Retinal pigment epithelial cell (primary cell): ENCODE data around the gene CDK16.

ENCODE experiments used
- DNase-seq: peaks from one replicate; pipeline ENCODE4 v3.0.0-alpha.2; 2010; ENCODE audit warnings: low read depth
- H3K4me3 ChIP-seq: 2 replicates; pipeline ENCODE4 v1.5.1; 2011; ENCODE audit warnings: mild to moderate bottlenecking, low read length, control low read depth, moderate library complexity
- TF ChIP-seq, protein P1 (sequence below): conservative IDR thresholded peaks from 2 replicates; pipeline ENCODE4 v1.5.1; 2011; ENCODE audit warnings: low read depth, low read length, control low read depth, inconsistent platforms

Gene CDK16

DNA sequence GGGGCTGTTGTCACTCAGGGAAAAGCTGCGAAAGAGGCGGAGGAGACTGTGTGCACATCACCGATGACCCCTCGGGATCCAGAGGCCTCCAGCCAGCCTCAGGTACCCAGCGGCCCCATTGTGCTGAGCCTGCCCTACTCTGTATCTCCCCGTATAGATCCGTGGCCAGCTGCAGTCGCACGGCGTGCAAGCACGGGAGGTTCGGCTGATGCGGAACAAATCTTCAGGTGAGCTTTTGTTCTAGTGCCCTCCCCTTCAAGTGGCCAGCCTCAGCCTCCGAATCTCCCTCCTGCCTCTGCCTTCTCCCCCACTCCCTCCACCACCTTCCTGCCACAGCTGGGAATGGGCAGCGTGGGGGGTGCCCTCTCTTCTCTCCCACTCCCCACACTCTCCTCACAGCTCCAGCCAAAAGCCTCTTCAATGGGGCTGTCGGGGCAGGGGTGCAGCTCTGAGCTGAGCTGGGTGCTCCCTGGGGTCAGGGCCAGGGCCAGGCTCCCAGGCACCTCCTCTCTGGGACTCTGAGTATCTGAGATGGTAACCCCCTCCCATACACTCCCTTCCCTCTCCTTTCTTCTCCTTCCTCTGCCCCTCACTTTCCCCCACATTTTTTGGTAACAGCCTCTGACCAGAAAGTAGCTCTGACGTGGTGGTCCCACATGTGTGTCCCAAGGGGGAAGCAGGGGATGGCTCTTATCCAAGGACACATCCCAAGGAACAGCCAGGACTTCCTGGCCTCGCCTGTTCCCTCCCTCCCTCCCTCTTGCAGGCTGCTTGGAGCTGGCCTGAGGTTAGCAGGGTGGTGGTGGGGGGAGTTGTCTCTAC, 45.3 kb upstream of the CDK16 start:
- H3K4me3 ChIP-seq: no peak overlapping the region
- TF ChIP-seq, protein P1, sequence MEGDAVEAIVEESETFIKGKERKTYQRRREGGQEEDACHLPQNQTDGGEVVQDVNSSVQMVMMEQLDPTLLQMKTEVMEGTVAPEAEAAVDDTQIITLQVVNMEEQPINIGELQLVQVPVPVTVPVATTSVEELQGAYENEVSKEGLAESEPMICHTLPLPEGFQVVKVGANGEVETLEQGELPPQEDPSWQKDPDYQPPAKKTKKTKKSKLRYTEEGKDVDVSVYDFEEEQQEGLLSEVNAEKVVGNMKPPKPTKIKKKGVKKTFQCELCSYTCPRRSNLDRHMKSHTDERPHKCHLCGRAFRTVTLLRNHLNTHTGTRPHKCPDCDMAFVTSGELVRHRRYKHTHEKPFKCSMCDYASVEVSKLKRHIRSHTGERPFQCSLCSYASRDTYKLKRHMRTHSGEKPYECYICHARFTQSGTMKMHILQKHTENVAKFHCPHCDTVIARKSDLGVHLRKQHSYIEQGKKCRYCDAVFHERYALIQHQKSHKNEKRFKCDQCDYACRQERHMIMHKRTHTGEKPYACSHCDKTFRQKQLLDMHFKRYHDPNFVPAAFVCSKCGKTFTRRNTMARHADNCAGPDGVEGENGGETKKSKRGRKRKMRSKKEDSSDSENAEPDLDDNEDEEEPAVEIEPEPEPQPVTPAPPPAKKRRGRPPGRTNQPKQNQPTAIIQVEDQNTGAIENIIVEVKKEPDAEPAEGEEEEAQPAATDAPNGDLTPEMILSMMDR: no peak
- DNase-seq: no peak

DNA sequence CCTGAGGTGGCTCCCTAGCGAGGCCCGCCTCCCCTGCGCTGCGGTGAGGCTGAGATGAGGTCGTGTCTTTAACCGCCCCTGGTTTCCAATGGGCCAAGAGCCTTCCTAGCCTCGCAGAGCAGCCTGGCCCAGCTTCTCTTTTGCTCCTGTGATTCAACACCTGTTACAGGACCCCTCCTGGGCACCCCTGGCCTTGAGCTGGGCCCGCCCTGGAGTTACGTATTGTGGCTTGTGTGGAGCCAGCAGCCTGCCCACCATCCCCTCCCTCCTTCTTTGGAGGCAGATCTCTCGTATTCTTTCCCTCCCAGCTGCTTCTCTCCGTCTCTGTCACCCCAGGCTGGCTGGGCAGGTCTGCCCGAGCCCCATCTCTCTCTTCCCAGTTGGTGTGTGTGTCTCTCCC, 44.1 kb upstream of the CDK16 start:
- no peak overlapping the region for H3K4me3 ChIP-seq
- TF ChIP-seq, protein P1: no peak
- DNase-seq: no peak

DNA sequence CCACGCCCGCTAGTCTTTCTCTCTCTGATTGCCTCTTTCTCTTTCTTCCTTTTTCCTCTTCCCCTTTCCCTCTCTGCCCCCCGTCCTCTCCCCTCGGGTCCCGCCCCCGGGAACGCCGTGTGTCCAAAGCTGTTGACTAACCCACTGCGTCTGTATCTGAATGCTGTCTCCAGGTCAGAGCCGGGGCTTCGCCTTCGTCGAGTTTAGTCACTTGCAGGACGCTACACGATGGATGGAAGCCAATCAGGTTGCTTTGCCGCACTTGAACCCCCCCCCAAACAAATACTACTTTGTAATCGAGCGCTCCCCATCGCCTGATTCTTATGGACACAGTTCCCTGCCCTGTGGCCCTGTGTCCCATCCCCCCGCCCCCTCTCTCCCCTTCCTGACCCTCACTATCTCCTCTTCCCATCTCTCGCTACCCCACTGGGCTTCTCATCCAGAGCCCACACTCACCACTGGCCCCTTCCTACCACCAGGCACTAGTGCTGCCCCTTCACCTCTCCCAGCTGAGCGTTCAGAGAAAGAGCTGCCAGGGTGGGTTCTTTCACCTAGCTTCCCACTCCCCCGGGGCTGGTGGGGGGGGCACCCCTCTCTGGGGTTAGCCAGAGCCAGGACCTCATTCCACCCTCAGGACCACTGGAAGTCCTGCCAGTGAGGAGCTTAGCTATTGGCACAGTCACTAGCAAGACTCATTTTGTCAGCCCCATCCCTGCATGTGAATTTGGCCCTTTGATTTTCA, 43.5 kb upstream of the CDK16 start:
- no peak for DNase-seq
- TF ChIP-seq, protein P1: no peak
- no peak overlapping the region for H3K4me3 ChIP-seq

DNA sequence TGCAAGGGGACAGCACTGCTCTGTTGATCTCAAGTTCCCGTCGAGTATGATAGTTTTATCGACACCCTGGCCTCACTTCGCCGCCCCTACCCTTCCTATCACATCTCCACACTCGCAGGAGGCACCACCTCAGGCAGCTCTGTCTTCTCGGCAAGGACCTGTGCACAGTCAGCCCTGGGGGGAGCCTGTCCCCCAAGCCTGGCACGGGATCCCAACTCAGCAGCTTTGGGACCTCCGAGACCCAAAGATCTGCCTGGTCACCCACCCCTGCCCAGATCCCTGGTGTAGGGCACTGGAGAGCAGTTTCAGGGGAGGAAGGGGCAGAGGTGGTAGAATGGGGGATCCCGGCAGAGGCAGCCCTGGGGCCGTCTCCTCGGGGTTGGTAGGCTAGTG, 42.9 kb upstream of the CDK16 start:
- DNase-seq: no peak
- TF ChIP-seq, protein P1: no peak
- H3K4me3 ChIP-seq: no peak overlapping the region

DNA sequence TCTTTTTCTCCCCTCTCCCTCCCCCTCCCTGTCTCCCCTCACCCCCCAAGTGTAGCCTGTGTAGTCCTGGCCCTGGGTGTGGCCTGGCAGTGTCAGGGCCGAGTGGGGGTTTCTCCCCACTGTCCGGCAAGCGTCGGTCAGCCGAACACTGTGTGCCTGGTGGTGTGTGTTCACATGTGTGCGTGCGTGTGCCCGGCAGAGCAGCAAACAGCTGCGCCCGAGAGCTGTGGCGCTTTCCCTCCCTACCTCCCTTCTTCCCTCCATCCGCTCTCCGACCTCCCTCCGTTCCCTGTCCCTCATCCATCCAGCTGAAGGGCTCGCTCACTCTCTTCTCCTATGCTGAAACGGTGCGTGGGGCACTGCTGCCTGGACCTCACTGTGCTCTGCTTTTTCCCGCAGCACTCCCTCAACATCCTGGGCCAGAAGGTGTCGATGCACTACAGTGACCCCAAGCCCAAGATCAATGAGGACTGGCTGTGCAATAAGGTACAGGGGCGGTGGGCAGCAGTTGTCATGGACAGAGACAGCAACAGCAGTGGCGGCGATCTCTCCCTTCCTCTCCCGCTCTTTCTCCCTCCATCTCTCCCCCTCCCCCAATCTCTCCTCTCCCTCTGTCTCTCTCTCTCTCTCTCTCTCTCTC, 42.3 kb upstream of the CDK16 start:
- TF ChIP-seq, protein P1: no peak
- no peak for DNase-seq
- H3K4me3 ChIP-seq: no peak overlapping the region

DNA sequence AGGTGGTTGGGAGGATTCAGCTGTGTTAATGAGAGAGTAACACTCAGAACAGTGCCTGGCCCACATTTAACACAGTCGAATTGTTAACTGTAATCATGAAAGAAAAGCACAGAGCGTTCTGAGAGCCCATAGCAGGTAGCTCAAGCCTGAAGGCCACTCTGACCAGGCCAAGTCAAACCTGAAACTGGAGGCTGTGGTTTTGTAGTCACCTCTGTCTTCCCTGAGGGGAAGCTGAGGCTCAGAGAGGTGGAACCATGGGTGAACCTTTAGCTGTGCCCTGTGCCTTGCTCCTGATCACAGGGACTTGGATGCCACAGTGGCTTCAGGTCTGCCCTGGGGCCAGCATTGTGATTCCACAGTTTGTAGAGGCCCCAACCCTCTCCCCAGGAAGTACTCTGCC, 41.4 kb upstream of the CDK16 start:
- no peak for DNase-seq
- TF ChIP-seq, protein P1: no peak

DNA sequence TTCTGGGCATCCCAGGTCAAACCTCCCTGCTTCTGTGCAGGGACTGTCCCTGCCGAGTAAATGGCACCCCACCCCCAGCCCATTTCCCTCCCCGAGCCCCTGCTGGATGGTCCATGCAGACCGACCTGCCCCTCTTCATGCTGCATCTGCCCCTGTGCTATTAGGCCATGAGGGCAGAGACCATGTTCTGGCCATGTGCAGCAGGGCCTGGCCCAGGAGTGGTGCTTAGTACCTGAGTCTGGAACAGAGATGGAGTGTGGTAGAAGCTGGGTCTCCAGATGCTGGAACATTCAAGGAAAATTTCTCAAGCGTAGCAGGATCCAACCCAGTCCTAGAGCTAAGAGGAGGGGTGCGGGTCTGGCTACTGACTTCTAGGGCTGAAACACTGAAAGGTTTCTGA, 40.1 kb upstream of the CDK16 start:
- TF ChIP-seq, protein P1: no peak
- DNase-seq: no peak
- no peak overlapping the region for H3K4me3 ChIP-seq

More for the DNA sequence above, 41.4 kb upstream of the CDK16 start:
- no peak overlapping the region for H3K4me3 ChIP-seq
